GM21786 (cell line): ENCODE measurements around the gene SPATA4.

ENCODE experiments used
- ATAC-seq: cut with Tn5 transposase; IDR thresholded peaks from one replicate; pipeline ENCODE4 v1.9.1; 2021; ENCODE audit not compliant: unreplicated experiment

SPATA4 gene

GRCh38 chr4:176189891-176190795 is 5.2 kb downstream of the SPATA4 start:
- no peak for ATAC-seq

- ATAC-seq = no peak
These were observed 6.7 kb downstream of the SPATA4 start for GRCh38 chr4:176188654-176189053.

- no peak for ATAC-seq
These were observed 7.8 kb downstream of the SPATA4 start for GRCh38 chr4:176187624-176188023.

- no peak for ATAC-seq
These were observed 8.6 kb downstream of the SPATA4 start for GRCh38 chr4:176186671-176187395.

GRCh38 chr4:176186067-176186466 is 9.3 kb downstream of the SPATA4 start:
- no peak for ATAC-seq

GRCh38 chr4:176185051-176185450 is 10.3 kb downstream of the SPATA4 start:
- no peak for ATAC-seq

- ATAC-seq = no peak
These were observed 32.3 kb downstream of the SPATA4 start for GRCh38 chr4:176163041-176163440.

- ATAC-seq = no peak
These were observed 38.7 kb downstream of the SPATA4 start for GRCh38 chr4:176156656-176157055.

GRCh38 chr4:176153124-176153523 is 42.3 kb downstream of the SPATA4 start:
- ATAC-seq = no peak

- ATAC-seq = no peak
These were observed 44.7 kb downstream of the SPATA4 start for GRCh38 chr4:176150704-176151103.

- no peak for ATAC-seq
These were observed 45.1 kb downstream of the SPATA4 start for GRCh38 chr4:176150356-176150682.

- no peak for ATAC-seq
These were observed 45.6 kb downstream of the SPATA4 start for GRCh38 chr4:176149680-176150355.

GRCh38 chr4:176142253-176142652 is 53.1 kb downstream of the SPATA4 start:
- no peak for ATAC-seq

- ATAC-seq = no peak
These were observed 55.9 kb downstream of the SPATA4 start for GRCh38 chr4:176139518-176139917.

- no peak for ATAC-seq
These were observed 57.8 kb downstream of the SPATA4 start for GRCh38 chr4:176137631-176138030.

GRCh38 chr4:176134670-176135069 is 60.7 kb downstream of the SPATA4 start:
- ATAC-seq = no peak
